ENCODE measurements around the gene KAZN.

GRCh38 chr1:14932034-14932638, 333.7 kb downstream of the KAZN start:
- TF ChIP-seq CTCF (IDR thresholded peaks at IDR 0.05): no peak
- no peak for TF ChIP-seq POLR2A (IDR thresholded peaks at IDR 0.05)
